Mesothelial cell of epicardium (in vitro differentiated cells): ENCODE measurements around the gene ACTN4. TPM values are rescaled to one million over a fixed set of nuclear protein-coding genes. Genes with fewer than 3 reads are reported as not detected.

Experiments
- DNase-seq, 2 experiments: peaks; one replicate each; pipeline ENCODE4 v3.0.0; 2021; ENCODE audit warnings: low spot score in 2 of 2; ENCODE audit not compliant: unreplicated experiment in 2 of 2
- H3K27ac Mint-ChIP-seq: 2 replicates; pipeline ENCODE4 v1.8.0; 2021; ENCODE audit warnings: mixed read lengths
- H3K27me3 Mint-ChIP-seq: 2 replicates; pipeline ENCODE4 v1.8.0; 2021; ENCODE audit warnings: low read depth, mixed read lengths
- H3K36me3 Mint-ChIP-seq: 2 replicates; pipeline ENCODE4 v1.8.0; 2021; ENCODE audit warnings: mixed read lengths
- H3K4me1 Mint-ChIP-seq: 2 replicates; pipeline ENCODE4 v1.8.0; 2021; ENCODE audit warnings: mixed read lengths
- H3K4me3 Mint-ChIP-seq: 2 replicates; pipeline ENCODE4 v1.8.0; 2021; ENCODE audit warnings: mild to moderate bottlenecking, moderate library complexity, mixed read lengths
- H3K9me3 Mint-ChIP-seq: 2 replicates; pipeline ENCODE4 v1.8.0; 2021; ENCODE audit warnings: mixed read lengths
- total RNA-seq: library from RNA; stranded (reverse); gene quantifications from 3 replicates; pipeline ENCODE4 v1.2.1, GENCODE V29; 2021
- TF ChIP-seq, protein P1 (sequence below): fragments of 200-600 bp; sonication (generic); IDR thresholded peaks from one replicate; pipeline ENCODE4 v1.5.0; 2021; ENCODE audit warnings: antibody characterized with exemption; ENCODE audit not compliant: unreplicated experiment

ACTN4 gene
- total RNA-seq, 1 donor from 2014 or later: 452 TPM

DNA sequence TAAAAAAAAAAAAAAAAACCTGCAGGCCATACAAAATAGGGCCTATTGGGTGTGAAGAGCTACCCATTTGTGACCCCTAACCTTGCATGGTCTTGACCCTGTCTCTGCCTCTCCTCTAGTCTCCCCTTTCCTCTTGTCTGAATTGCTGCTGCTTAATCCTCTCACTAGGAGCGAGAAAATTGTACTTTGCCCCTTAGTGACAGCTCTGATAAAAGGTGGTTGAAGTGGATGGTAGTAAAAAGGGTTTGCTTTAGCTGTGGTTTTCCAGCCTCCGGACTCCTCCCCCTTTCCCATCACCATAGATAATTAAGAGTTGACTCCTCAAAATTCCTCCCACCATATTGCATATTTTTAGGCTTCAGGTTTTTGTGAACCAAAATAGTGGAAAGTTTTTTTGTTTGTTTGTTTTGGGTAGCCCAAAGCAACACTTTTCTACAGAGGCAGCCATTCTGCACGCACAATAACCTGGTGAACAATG, 23.5 kb downstream of the ACTN4 start:
- Mint-ChIP-seq H3K9me3 (no peaks in the 10 kb centered on the region), H3K4me3 (no peak overlapping the region), H3K27ac (peak overlapping the region; percentile 92), H3K4me1 (peaks cover 78% of the 10 kb centered on the region), H3K27me3 (no peaks in the 10 kb centered on the region), H3K36me3 (peaks cover 2% of the 10 kb centered on the region)
- TF ChIP-seq, protein P1, sequence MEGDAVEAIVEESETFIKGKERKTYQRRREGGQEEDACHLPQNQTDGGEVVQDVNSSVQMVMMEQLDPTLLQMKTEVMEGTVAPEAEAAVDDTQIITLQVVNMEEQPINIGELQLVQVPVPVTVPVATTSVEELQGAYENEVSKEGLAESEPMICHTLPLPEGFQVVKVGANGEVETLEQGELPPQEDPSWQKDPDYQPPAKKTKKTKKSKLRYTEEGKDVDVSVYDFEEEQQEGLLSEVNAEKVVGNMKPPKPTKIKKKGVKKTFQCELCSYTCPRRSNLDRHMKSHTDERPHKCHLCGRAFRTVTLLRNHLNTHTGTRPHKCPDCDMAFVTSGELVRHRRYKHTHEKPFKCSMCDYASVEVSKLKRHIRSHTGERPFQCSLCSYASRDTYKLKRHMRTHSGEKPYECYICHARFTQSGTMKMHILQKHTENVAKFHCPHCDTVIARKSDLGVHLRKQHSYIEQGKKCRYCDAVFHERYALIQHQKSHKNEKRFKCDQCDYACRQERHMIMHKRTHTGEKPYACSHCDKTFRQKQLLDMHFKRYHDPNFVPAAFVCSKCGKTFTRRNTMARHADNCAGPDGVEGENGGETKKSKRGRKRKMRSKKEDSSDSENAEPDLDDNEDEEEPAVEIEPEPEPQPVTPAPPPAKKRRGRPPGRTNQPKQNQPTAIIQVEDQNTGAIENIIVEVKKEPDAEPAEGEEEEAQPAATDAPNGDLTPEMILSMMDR: no peak
- DNase-seq: no peak

DNA sequence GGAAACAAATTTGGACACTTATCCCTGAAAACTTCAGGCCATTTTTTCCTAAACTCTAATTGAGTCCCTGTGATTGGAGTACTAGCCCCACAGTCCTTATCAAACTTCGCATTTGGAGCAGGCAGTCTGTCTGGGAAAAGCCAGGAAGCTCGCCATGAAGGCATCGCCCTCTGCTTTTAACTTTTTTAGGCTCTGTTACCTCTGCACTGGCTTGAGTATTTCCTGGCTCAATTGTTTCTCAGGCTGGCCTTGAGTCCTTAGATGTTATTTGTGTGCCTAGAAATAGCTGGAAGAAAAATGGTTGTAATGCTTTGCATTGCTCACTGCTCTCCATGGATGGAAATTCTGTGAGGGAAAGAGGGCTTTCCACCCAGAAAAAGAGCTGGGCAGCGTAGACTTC, 24.2 kb downstream of the ACTN4 start:
- Mint-ChIP-seq H3K27ac (peak overlapping the region; percentile 92), H3K9me3 (no peaks in the 10 kb centered on the region), H3K36me3 (peaks cover 2% of the 10 kb centered on the region), H3K4me1 (peaks cover 76% of the 10 kb centered on the region), H3K4me3 (no peak overlapping the region), H3K27me3 (no peaks in the 10 kb centered on the region)
- TF ChIP-seq, protein P1: no peak
- no peak for DNase-seq

DNA sequence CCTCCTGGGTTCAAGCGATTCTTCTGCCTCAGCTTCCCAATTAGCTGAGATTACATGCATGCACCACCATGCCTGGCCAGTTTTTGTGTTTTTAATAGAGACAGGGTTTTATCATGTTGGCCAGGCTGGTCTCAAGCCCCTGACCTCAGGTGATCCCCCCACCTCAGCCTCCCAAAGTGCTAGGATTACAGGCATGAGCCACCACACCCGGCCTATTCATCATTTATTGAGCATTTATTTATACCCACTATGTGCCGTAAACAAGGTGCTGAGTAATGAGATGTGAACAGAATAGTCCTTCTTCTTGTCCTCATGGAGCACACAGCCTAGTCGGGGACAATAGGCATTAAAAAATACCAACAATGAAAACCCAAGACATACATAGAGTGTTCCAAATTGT, 25.6 kb downstream of the ACTN4 start:
- H3K36me3 Mint-ChIP-seq: peaks cover 2% of the 10 kb centered on the region
- DNase-seq: no peak
- peak overlapping the region; percentile 19 for H3K27ac Mint-ChIP-seq
- no peak overlapping the region for H3K4me3 Mint-ChIP-seq
- H3K9me3 Mint-ChIP-seq: no peaks in the 10 kb centered on the region
- TF ChIP-seq, protein P1: no peak
- peaks cover 68% of the 10 kb centered on the region for H3K4me1 Mint-ChIP-seq
- H3K27me3 Mint-ChIP-seq: no peaks in the 10 kb centered on the region

DNA sequence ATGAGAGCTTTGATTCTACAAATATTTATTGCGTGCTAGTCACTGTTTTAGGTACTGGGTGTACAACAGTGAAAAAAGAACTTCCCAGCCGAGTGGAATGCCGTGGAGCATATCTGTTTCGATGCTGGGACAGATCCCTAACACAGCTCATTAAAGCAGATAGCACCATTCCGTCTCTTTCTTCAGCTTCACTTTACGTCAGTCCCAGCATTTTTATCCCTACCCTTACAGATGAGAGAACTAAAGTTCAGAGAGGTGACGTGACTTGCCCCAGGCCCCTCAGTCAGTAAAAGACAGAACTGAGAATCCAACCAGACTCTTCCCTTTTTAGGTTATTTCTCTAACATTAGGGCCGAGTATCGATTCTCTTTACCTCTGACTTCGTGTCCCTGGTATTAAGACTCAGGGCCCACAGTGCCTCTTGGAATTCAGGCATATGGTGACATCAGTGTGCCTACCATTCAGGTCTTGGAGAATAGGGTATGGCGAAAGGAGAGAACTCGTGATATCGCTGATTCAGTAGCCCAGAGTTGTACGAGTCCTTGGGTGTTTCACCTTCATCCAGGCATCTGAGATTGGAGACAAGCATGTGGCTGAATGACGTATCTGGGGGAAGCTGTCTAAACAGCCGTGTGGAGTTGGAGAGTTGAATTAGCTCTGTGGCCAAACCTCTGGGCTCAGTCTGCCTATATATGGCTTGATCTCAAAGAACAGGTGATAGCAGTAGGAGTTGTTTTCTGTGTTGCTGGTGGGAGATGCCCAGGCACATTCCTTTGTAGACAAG, 27.1 kb downstream of the ACTN4 start:
- Mint-ChIP-seq H3K4me1 (peaks cover 63% of the 10 kb centered on the region), H3K27ac (peak overlapping the region; percentile 98), H3K9me3 (no peaks in the 10 kb centered on the region), H3K27me3 (no peaks in the 10 kb centered on the region), H3K4me3 (peak overlapping the region; percentile 16), H3K36me3 (no peaks in the 10 kb centered on the region)
- no peak for DNase-seq
- TF ChIP-seq, protein P1: no peak

DNA sequence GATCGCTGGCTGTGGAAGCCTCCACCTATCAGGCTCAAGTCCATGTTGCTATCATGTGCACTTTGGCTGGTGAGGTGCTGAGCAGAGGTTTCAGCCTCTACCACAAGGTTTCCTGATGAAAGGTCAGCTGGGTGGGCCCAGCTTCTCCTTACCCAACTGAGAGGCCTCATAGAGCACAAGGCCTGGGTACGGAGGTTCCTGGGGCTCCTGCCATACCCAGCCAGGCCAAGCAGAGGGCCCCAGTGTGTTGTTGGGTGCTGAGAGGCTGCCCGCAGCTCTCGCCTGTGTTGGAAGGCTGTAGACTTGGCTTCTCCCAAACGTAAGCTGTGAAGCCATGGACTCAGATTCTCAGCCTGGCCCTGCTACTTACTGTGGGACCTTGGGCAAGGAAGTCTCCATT, 28.2 kb downstream of the ACTN4 start:
- Mint-ChIP-seq H3K27ac (peak overlapping the region; percentile 98), H3K9me3 (no peaks in the 10 kb centered on the region), H3K36me3 (peaks cover 3% of the 10 kb centered on the region), H3K4me3 (no peak overlapping the region), H3K27me3 (no peaks in the 10 kb centered on the region), H3K4me1 (peaks cover 56% of the 10 kb centered on the region)
- no peak for DNase-seq
- TF ChIP-seq, protein P1: no peak
